H9 (cell line): Measurements from ENCODE around the gene BCAS1. TPM values are rescaled to one million over a fixed set of nuclear protein-coding genes. Genes with fewer than 3 reads are reported as not detected.

Experiments
- DNase-seq: peaks from one replicate; pipeline ENCODE4 v3.0.0-alpha.2; 2017
- H2AFZ ChIP-seq: one replicate; pipeline ENCODE4 v1.6.1; 2013; ENCODE audit warnings: mild to moderate bottlenecking, low read length, control low read depth, moderate library complexity
- H2AK5ac ChIP-seq: 2 replicates; pipeline ENCODE4 v1.6.1; 2013; ENCODE audit warnings: low read length, control low read depth, mixed read lengths; ENCODE audit not compliant: insufficient read length
- H2BK120ac ChIP-seq: one replicate; pipeline ENCODE4 v1.6.1; 2013; ENCODE audit warnings: low read depth, mild to moderate bottlenecking, low read length, control low read depth, inconsistent platforms; ENCODE audit not compliant: poor library complexity, severe bottlenecking
- H2BK12ac ChIP-seq: 2 replicates; pipeline ENCODE4 v1.6.1; 2013; ENCODE audit warnings: low read length, control low read depth, mixed read lengths, low read depth; ENCODE audit not compliant: insufficient read length
- H2BK15ac ChIP-seq: 2 replicates; pipeline ENCODE4 v1.6.1; 2013; ENCODE audit warnings: low read depth, low read length, control low read depth
- H2BK20ac ChIP-seq: one replicate; pipeline ENCODE4 v1.6.1; 2013; ENCODE audit warnings: low read depth, mild to moderate bottlenecking, low read length, control low read depth, inconsistent platforms; ENCODE audit not compliant: poor library complexity, severe bottlenecking
- H2BK5ac ChIP-seq: 2 replicates; pipeline ENCODE4 v1.6.1; 2013; ENCODE audit warnings: low read length, control low read depth, mixed read lengths; ENCODE audit not compliant: insufficient read length
- H3K14ac ChIP-seq: 2 replicates; pipeline ENCODE4 v1.6.1; 2013; ENCODE audit warnings: low read length, control low read depth; ENCODE audit not compliant: insufficient read depth
- H3K18ac ChIP-seq: 2 replicates; pipeline ENCODE4 v1.6.1; 2013; ENCODE audit warnings: low read depth, mild to moderate bottlenecking, mixed read lengths, low read length, control low read depth; ENCODE audit not compliant: insufficient read length
- H3K23ac ChIP-seq: 2 replicates; pipeline ENCODE4 v1.6.1; 2013; ENCODE audit warnings: low read length, control low read depth, mixed read lengths, low read depth; ENCODE audit not compliant: insufficient read length
- H3K23me2 ChIP-seq: 2 replicates; pipeline ENCODE4 v1.6.1; 2013; ENCODE audit warnings: low read depth, mild to moderate bottlenecking, mixed read lengths, low read length, control low read depth; ENCODE audit not compliant: insufficient read length, poor library complexity, severe bottlenecking
- H3K27ac ChIP-seq: 2 replicates; pipeline ENCODE4 v1.5.1; 2013; ENCODE audit warnings: low read length, control low read depth, mixed read lengths, low read depth; ENCODE audit not compliant: insufficient read length
- H3K27me3 ChIP-seq: 2 replicates; pipeline ENCODE4 v1.6.1; 2013; ENCODE audit warnings: low read length, control low read depth, inconsistent platforms; ENCODE audit not compliant: insufficient read depth
- H3K4ac ChIP-seq: 2 replicates; pipeline ENCODE4 v1.6.1; 2013; ENCODE audit warnings: low read depth, mild to moderate bottlenecking, control low read depth, inconsistent platforms, low read length, moderate library complexity
- H3K4me1 ChIP-seq: 2 replicates; pipeline ENCODE4 v1.6.1; 2013; ENCODE audit warnings: low read length, control low read depth, inconsistent platforms; ENCODE audit not compliant: insufficient read depth
- H3K4me2 ChIP-seq: 2 replicates; pipeline ENCODE4 v1.6.1; 2013; ENCODE audit warnings: low read length, control low read depth, mixed read lengths; ENCODE audit not compliant: insufficient read length, insufficient read depth
- H3K56ac ChIP-seq: 2 replicates; pipeline ENCODE4 v1.6.1; 2013; ENCODE audit warnings: low read depth, mild to moderate bottlenecking, mixed read lengths, low read length, control low read depth; ENCODE audit not compliant: insufficient read length
- H3K79me1 ChIP-seq: 2 replicates; pipeline ENCODE4 v1.6.1; 2013; ENCODE audit warnings: low read depth, mild to moderate bottlenecking, moderate library complexity, low read length, control low read depth, inconsistent platforms; ENCODE audit not compliant: insufficient read depth, poor library complexity, severe bottlenecking
- H3K79me2 ChIP-seq: 2 replicates; pipeline ENCODE4 v1.6.1; 2013; ENCODE audit warnings: low read length, control low read depth, inconsistent platforms; ENCODE audit not compliant: insufficient read depth
- H3K9ac ChIP-seq: 2 replicates; pipeline ENCODE4 v1.6.1; 2013; ENCODE audit warnings: low read length, control low read depth, mixed read lengths; ENCODE audit not compliant: insufficient read length; ENCODE audit errors: extremely low read depth
- H3K9me3 ChIP-seq: one replicate; pipeline ENCODE4 v1.6.1; 2013; ENCODE audit warnings: low read depth, low read length, inconsistent platforms; ENCODE audit not compliant: control insufficient read depth
- H3T11ph ChIP-seq: one replicate; pipeline ENCODE4 v1.6.1; 2013; ENCODE audit warnings: mild to moderate bottlenecking, low read length, control low read depth, inconsistent platforms
- H4K20me1 ChIP-seq: one replicate; pipeline ENCODE4 v1.6.1; 2013; ENCODE audit not compliant: control insufficient read depth, insufficient read length, insufficient read depth
- H4K5ac ChIP-seq: 2 replicates; pipeline ENCODE4 v1.6.1; 2013; ENCODE audit warnings: low read depth, mild to moderate bottlenecking, mixed read lengths, low read length, control low read depth; ENCODE audit not compliant: insufficient read length
- H4K8ac ChIP-seq: replicated peaks from 2 replicates; pipeline ENCODE4 v1.6.1; 2013; ENCODE audit warnings: low read length, control low read depth, mixed read lengths, low read depth; ENCODE audit not compliant: insufficient read length
- H4K91ac ChIP-seq: 2 replicates; pipeline ENCODE4 v1.6.1; 2013; ENCODE audit warnings: low read depth, mild to moderate bottlenecking, moderate library complexity, mixed read lengths, low read length, control low read depth; ENCODE audit not compliant: insufficient read length
- H3K27ac Mint-ChIP-seq, 3 experiments: 2 replicates in 2 of 3; 3 replicates in 1 of 3; pipeline ENCODE4 v1.8.0; 2020 to 2021; ENCODE audit warnings: mixed read lengths in 3 of 3, mild to moderate bottlenecking in 1 of 3, moderate library complexity in 1 of 3
- H3K27me3 Mint-ChIP-seq: 2 replicates; pipeline ENCODE4 v1.8.0; 2021; ENCODE audit warnings: low read depth, mild to moderate bottlenecking, moderate library complexity, mixed read lengths
- H3K36me3 Mint-ChIP-seq, 3 experiments: 2 replicates in 2 of 3; 3 replicates in 1 of 3; pipeline ENCODE4 v1.8.0; 2020 to 2021; ENCODE audit warnings: low read depth in 3 of 3, mixed read lengths in 3 of 3; ENCODE audit not compliant: insufficient read depth in 1 of 3
- H3K4me1 Mint-ChIP-seq, 2 experiments: 2 replicates each; pipeline ENCODE4 v1.8.0; 2020; ENCODE audit warnings: mixed read lengths in 2 of 2
- H3K4me3 Mint-ChIP-seq, 2 experiments: 2 replicates in 1 of 2; 3 replicates in 1 of 2; pipeline ENCODE4 v1.8.0; 2020 to 2021; ENCODE audit warnings: mild to moderate bottlenecking in 2 of 2, mixed read lengths in 2 of 2, moderate library complexity in 1 of 2
- H3K9me3 Mint-ChIP-seq, 2 experiments: 2 replicates in 1 of 2; 3 replicates in 1 of 2; pipeline ENCODE4 v1.8.0; 2020; ENCODE audit warnings: mild to moderate bottlenecking in 2 of 2, mixed read lengths in 2 of 2, moderate library complexity in 1 of 2
- CTCF ChIP-seq: fragments of 200-600 bp; sonication (generic); conservative IDR thresholded peaks from 3 replicates; pipeline ENCODE4 v1.8.0; 2021; ENCODE audit warnings: antibody characterized with exemption, mild to moderate bottlenecking
- WGBS: extraction: QIAGEN DNeasy Blood & Tissue Kit; methylation state at CpG from one replicate; pipeline ENCODE4 v1.1.7; 2013; ENCODE audit warnings: missing lambda C conversion rate, low lambda C conversion rate, mixed read lengths; ENCODE audit not compliant: insufficient read length; ENCODE audit errors: extremely low coverage; 5-methylcytosine and 5-hydroxymethylcytosine counted together
- total RNA-seq: library from RNA; stranded (reverse); gene quantifications from 2 replicates; pipeline ENCODE4 v1.2.1, GENCODE V29; 2021

The BCAS1 gene
- total RNA-seq, 1 experiment from 2014 or later = 0.15 TPM

- H3K27ac Mint-ChIP-seq = no peak overlapping the region
- Histone ChIP-seq H3K9ac (no peak overlapping the region), H3K18ac (no peak overlapping the region), H3K4me1 (no peaks in the 10 kb centered on the region), H3T11ph (no peak overlapping the region), H3K27ac (no peak overlapping the region), H3K27me3 (no peaks in the 10 kb centered on the region), H2BK20ac (no peak overlapping the region), H3K79me1 (no peaks in the 10 kb centered on the region), H3K4me2 (no peak overlapping the region), H4K91ac (no peak overlapping the region), H2BK15ac (no peak overlapping the region), H4K5ac (no peak overlapping the region), H2AFZ (no peak overlapping the region), H2BK5ac (no peak overlapping the region), H3K14ac (no peak overlapping the region), H2AK5ac (no peak overlapping the region), H2BK12ac (no peak overlapping the region), H3K9me3 (no peaks in the 10 kb centered on the region), H3K4ac (no peak overlapping the region), H3K23me2 (no peaks in the 10 kb centered on the region), H3K56ac (no peak overlapping the region), H2BK120ac (no peak overlapping the region), H3K23ac (no peak overlapping the region), H4K8ac (no peak overlapping the region), H4K20me1 (no peaks in the 10 kb centered on the region), H3K79me2 (no peaks in the 10 kb centered on the region)
- H3K4me1 Mint-ChIP-seq = no peaks in the 10 kb centered on the region
- WGBS = no CpG with 5 or more reads among the region's 3 CpGs
- H3K4me3 Mint-ChIP-seq = no peak overlapping the region
- DNase-seq = no peak
- H3K36me3 Mint-ChIP-seq = no peaks in the 10 kb centered on the region
- TF ChIP-seq CTCF = no peak
- H3K9me3 Mint-ChIP-seq = no peaks in the 10 kb centered on the region
- H3K27me3 Mint-ChIP-seq = no peaks in the 10 kb centered on the region
Observed at GRCh38 chr20:54085910-54086309, 15.5 kb upstream of the BCAS1 start.
